ENCODE measurements around the gene CCT5.

GRCh38 chr5:10276691-10277090 is 26.6 kb downstream of the CCT5 start:
- no peak for TF ChIP-seq EZH2phosphoT487 (IDR thresholded peaks at IDR 0.05; ENCODE audit: borderline replicate concordance)
- no peak for TF ChIP-seq CTCF (conservative IDR thresholded peaks at IDR 0.05; ENCODE audit: low read length)
